Heart left ventricle (tissue), 13 donors: ENCODE results near the gene ZNF524.

Source experiments
- CTCF ChIP-seq, 12 donors: fragments of 200-600 bp; sonication (generic) in 4 of 12; IDR thresholded peaks; one replicate each; pipeline versions ENCODE4 v1.5.0 to v1.8.0; 2018 to 2022; ENCODE audit warnings: antibody characterized with exemption in 12 of 12, mild to moderate bottlenecking in 5 of 12
- POLR2A ChIP-seq, 2 donors: fragments of 450-650 bp; IDR thresholded peaks; one replicate each; pipeline ENCODE4 v1.6.1; 2017; ENCODE audit warnings: antibody characterized with exemption in 2 of 2, mild to moderate bottlenecking in 2 of 2, moderate library complexity in 2 of 2
- donor health status: ischemic (EF 13 %, LVEDD 7.1; RV severe dilation, severe dysfunction).
- donor health status: DM: no; HTN: yes; CAD: no.
- donor health status: DM: no; HTN: no; CAD: no.
- donor health status: ischemic (EF 25% LVEDD 6.9; RV normal size, moderate dysfunction).
- donor health status: ischemic (EF 25% LVEDD 5.7; RV mildly dilated, moderate dysfunction).
- donor health status: ischemic (EF 35%, LVEDD 5.7; RV mildly dilated, moderate dysfunction).
- donor health status: nonischemic (EF 11% LVEDD 7.7; RV severe dilation, severe dysfunction).
- donor health status: DM: yes; HTN: yes; CAD: no.
- donor health status: PGD.
- donor health status: ischemic (EF 29% LVEDD 5.4; RV normal size, mild dysfunction).
- donor health status: nonischemic (EF 23%, LVEDD 6.1; RV moderate dilation, normal function).

GRCh38 chr19:55638864-55639359 is 38.8 kb downstream of the ZNF524 start:
- TF ChIP-seq CTCF (IDR thresholded peaks at IDR 0.05) (peak in 10 of 12 donors; percentile 20 to 56 (median 28)), POLR2A (IDR thresholded peaks at IDR 0.05) (peak in 1 of 2 donors; percentile 15)
